ENCODE data around the gene DDX52. TPM values are rescaled to one million over a fixed set of nuclear protein-coding genes. Genes with fewer than 3 reads are reported as not detected.

The DDX52 gene
- total RNA-seq, 4 donors from 2014 or later: 15.9 to 36.6 (median 24.9) TPM

DNA sequence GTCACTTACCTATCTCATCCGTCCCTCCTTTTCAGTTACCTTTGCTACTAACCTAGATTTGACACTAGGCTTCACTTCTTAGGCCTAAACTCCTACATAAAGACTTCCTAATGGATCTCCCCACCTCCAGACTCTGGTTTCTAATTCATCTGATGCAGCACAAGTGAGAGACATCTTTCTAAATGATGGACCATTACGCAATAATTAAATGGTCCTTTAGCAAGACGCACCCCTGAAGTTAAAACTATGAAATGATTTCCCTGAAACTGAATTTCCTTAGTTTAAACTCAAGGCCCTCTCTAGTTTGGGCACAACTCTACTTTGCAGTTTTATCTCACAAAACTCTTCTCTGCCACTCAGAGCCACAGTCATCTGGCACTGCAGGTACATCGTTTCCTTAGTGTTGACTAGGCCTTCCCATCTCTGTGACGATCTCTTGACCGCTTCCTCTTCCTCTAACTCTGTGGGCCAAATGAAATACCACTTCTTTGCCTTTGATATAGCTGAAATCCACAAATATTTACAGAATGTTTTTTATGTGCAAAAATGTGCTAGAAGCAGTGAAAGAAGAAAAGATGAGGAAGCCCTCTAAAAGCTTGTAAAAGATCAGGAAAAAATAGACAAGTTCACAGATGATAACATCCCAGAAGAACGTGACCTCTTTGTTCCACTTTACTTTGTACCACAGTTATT lies 37.3 kb downstream of the DDX52 start:
- TF ChIP-seq, protein P1, sequence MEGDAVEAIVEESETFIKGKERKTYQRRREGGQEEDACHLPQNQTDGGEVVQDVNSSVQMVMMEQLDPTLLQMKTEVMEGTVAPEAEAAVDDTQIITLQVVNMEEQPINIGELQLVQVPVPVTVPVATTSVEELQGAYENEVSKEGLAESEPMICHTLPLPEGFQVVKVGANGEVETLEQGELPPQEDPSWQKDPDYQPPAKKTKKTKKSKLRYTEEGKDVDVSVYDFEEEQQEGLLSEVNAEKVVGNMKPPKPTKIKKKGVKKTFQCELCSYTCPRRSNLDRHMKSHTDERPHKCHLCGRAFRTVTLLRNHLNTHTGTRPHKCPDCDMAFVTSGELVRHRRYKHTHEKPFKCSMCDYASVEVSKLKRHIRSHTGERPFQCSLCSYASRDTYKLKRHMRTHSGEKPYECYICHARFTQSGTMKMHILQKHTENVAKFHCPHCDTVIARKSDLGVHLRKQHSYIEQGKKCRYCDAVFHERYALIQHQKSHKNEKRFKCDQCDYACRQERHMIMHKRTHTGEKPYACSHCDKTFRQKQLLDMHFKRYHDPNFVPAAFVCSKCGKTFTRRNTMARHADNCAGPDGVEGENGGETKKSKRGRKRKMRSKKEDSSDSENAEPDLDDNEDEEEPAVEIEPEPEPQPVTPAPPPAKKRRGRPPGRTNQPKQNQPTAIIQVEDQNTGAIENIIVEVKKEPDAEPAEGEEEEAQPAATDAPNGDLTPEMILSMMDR (IDR thresholded peaks at IDR 0.05): no peak
- no peak for TF ChIP-seq POLR2A (IDR thresholded peaks at IDR 0.05)
- Histone ChIP-seq H3K27ac (no peak overlapping the region), H3K9me3 (no peaks in the 10 kb centered on the region), H3K4me3 (no peak overlapping the region), H3K27me3 (no peaks in the 10 kb centered on the region), H3K4me1 (no peaks in the 10 kb centered on the region), H3K36me3 (no peaks in the 10 kb centered on the region)
- no peak for DNase-seq
- intact Hi-C loops (cut with DNase I; ENCODE audit: low total_unique reads): no loop called here

DNA sequence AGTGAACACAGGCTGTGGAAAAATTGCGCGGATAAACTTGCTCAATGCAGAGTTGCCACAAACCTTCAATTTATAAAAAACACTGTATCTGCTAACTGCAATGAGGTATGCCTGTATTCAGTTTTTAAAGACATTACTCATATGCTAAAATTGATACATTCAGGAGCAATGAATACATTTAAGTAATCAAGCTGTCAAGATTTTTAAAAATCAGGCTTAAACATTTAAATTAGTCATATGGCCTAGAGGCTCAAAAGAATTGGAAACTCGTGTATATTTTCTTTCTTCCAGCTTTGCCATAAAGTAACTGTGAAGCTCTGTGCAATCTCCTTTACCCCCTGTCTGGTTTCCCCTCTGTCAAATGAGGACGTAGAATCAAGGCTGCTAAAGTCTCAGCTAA lies 38.2 kb downstream of the DDX52 start:
- no peaks in the 10 kb centered on the region for H3K4me1 ChIP-seq
- H3K4me3 ChIP-seq: no peak overlapping the region
- DNase-seq: no peak
- intact Hi-C loops (cut with DNase I; ENCODE audit: low total_unique reads): no loop called here
- no peak overlapping the region for H3K27ac ChIP-seq
- no peaks in the 10 kb centered on the region for H3K36me3 ChIP-seq
- H3K9me3 ChIP-seq: no peaks in the 10 kb centered on the region
- TF ChIP-seq, protein P1 (IDR thresholded peaks at IDR 0.05): no peak
- no peak for TF ChIP-seq POLR2A (IDR thresholded peaks at IDR 0.05)
- H3K27me3 ChIP-seq: no peaks in the 10 kb centered on the region

DNA sequence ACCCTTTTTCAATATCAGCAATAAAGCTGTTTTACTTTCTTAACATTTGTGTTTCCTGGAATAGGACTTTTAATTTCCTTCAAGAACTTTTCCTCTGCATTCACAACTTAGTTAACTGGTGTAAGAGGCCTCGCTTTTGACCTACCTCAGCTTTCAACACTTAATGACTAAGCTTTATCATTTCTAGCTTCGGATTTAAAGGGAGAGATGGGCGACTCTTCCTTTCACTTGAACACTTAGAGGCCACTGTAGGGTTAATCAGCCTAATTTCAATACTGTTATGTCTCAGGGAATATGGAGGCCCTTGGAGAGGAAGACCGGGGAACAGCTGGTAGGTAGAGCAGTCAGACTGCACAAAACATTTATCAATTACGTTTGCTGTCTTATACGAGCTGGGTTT lies 38.7 kb downstream of the DDX52 start:
- no peaks in the 10 kb centered on the region for H3K4me1 ChIP-seq
- peaks cover 0 to 3% of the 10 kb centered on the region in 2 donors for H3K27me3 ChIP-seq
- intact Hi-C loops (cut with DNase I; ENCODE audit: low total_unique reads): no loop called here
- no peak overlapping the region for H3K4me3 ChIP-seq
- no peak overlapping the region for H3K27ac ChIP-seq
- no peaks in the 10 kb centered on the region for H3K36me3 ChIP-seq
- H3K9me3 ChIP-seq: no peaks in the 10 kb centered on the region
- TF ChIP-seq, protein P1 (IDR thresholded peaks at IDR 0.05): no peak
- no peak for TF ChIP-seq POLR2A (IDR thresholded peaks at IDR 0.05)
- DNase-seq: no peak

DNA sequence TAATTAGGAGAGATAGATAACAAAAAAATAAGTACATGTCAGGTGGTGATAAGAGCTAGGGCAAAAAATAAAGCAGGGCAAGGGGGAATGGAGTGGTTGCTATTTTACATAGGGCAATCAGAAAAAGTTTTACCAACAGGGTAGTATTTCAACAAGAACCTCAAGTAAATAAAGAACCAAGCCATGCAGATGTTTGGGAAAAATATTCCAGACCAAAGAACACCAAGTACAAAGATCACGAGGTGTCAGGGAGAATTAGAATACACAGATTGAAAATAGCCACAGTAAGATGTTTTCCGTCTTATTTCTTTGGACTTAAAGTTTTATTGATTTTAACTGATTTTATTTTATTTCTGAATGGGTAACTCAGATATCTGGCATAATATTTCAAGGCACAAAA lies 45.1 kb downstream of the DDX52 start:
- Histone ChIP-seq H3K4me3 (no peak overlapping the region), H3K27ac (no peak overlapping the region), H3K9me3 (no peaks in the 10 kb centered on the region), H3K27me3 (peaks cover 0 to 3% of the 10 kb centered on the region in 2 donors), H3K36me3 (no peaks in the 10 kb centered on the region), H3K4me1 (no peaks in the 10 kb centered on the region)
- TF ChIP-seq, protein P1 (IDR thresholded peaks at IDR 0.05): no peak
- no peak for TF ChIP-seq POLR2A (IDR thresholded peaks at IDR 0.05)
- intact Hi-C loops (cut with DNase I; ENCODE audit: low total_unique reads): no loop called here
- DNase-seq: no peak

DNA sequence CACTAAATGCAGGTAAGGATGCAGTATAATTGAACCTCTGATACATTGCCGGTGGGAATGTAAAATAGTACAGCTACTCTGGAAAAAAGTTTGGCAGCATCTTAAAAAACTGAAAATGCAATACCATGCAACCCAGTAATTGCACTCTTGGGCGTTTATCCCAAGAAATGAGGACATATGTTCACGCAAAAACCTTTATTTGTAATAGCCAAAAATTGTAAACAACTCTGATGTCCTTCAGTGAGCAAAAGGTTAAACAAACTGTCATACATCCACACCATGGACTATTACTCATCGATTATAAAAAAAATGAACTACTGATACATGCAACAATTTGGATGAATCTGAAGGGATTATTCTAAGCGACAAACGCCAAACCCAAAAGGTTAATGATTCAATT lies 51.0 kb downstream of the DDX52 start:
- H3K27ac ChIP-seq: no peak overlapping the region
- H3K4me3 ChIP-seq: no peak overlapping the region
- TF ChIP-seq, protein P1 (IDR thresholded peaks at IDR 0.05): no peak
- no peak for TF ChIP-seq POLR2A (IDR thresholded peaks at IDR 0.05)
- H3K4me1 ChIP-seq: no peaks in the 10 kb centered on the region
- intact Hi-C loops (cut with DNase I; ENCODE audit: low total_unique reads): no loop called here
- H3K9me3 ChIP-seq: no peaks in the 10 kb centered on the region
- no peaks in the 10 kb centered on the region for H3K27me3 ChIP-seq
- no peak for DNase-seq
- no peaks in the 10 kb centered on the region for H3K36me3 ChIP-seq
